SK-N-MC (cell line): ENCODE data around the gene LY6G6D.

Experiments used
- DNase-seq: peaks from one replicate; pipeline ENCODE4 v3.0.0-alpha.2; 2011; ENCODE audit warnings: low read depth, low spot score
- H3K27ac ChIP-seq: fragments of 200-600 bp; sonication (generic); 2 replicates; pipeline ENCODE4 v1.5.1; 2016; ENCODE audit warnings: mixed run types
- H3K36me3 ChIP-seq: fragments of 200-600 bp; sonication (generic); 2 replicates; pipeline ENCODE4 v1.6.1; 2017; ENCODE audit warnings: antibody characterized with exemption, low read length, mixed read lengths; ENCODE audit not compliant: insufficient read depth
- H3K4me3 ChIP-seq: fragments of 200-600 bp; sonication (generic); 2 replicates; pipeline ENCODE4 v1.5.1; 2016
- H3K9ac ChIP-seq: fragments of 200-600 bp; sonication (generic); 2 replicates; pipeline ENCODE4 v1.8.0; 2017; ENCODE audit warnings: mixed run types, mixed read lengths; ENCODE audit not compliant: insufficient read length
- H3K9me3 ChIP-seq: fragments of 200-600 bp; sonication (generic); 2 replicates; pipeline ENCODE4 v1.6.1; 2017; ENCODE audit warnings: low read depth, mild to moderate bottlenecking, antibody characterized with exemption, low read length, moderate library complexity, mixed read lengths
- EZH2 ChIP-seq: fragments of 200-600 bp; sonication (generic); IDR thresholded peaks from one replicate; pipeline ENCODE4 v1.6.1; 2017; ENCODE audit warnings: antibody characterized with exemption
- FOXP2 ChIP-seq: optimal IDR thresholded peaks from 2 replicates; pipeline ENCODE3; 2011; ENCODE audit warnings: mild to moderate bottlenecking, moderate library complexity; ENCODE audit not compliant: insufficient read depth; ENCODE audit errors: extremely low read length, control extremely low read depth
- POLR2AphosphoS5 ChIP-seq: IDR thresholded peaks from 2 replicates; pipeline ENCODE4 v1.6.1; 2012; ENCODE audit warnings: mild to moderate bottlenecking, low read depth, low read length, borderline replicate concordance

The LY6G6D gene

DNA sequence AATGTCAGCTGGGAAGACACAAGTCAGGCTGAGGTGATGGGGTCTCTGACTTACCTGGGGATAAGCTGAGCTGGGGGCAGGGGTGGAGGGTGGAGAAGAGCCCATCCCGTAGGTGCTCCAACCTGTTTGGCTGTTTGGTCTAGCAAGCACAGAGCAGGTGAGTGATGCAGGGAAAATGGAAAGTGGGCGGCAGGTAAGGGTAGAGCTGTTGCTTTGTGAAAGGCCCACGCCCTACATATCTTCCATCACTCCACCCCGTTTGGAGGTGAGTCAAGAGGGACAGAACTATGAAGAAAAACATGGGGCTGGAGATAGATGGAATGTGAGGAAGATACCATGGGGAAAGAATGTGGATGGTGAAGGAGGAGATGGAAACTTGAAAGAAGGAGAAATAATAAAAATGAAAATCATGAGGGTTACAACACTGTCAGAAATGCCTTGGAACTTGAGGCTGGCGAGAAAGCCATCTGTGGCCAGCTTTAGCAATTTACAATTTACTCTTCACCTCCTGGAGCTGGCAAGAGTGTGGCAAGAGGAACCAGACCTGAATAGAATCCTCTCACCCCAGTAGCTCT is 5.1 kb downstream of the LY6G6D start:
- H3K27ac ChIP-seq = no peak overlapping the region
- no peak for DNase-seq
- no peak overlapping the region for H3K4me3 ChIP-seq
- no peak overlapping the region for H3K9ac ChIP-seq
- TF ChIP-seq FOXP2 (no peak), POLR2AphosphoS5 (no peak), EZH2 (no peak)
- no peaks in the 10 kb centered on the region for H3K36me3 ChIP-seq
- no peaks in the 10 kb centered on the region for H3K9me3 ChIP-seq

GRCh38 chr6:31721351-31722020 is 6.3 kb downstream of the LY6G6D start, which contains the start of gene LY6G6C:
Gene LY6G6C, minus strand, starts transcription at chr6:31721746. Its CDS starts 67 bp downstream, at chr6:31721679.
- no peak for TF ChIP-seq FOXP2
- TF ChIP-seq POLR2AphosphoS5 = no peak
- no peak for TF ChIP-seq EZH2
- Histone ChIP-seq H3K9ac (no peak within 1 kb of the TSS), H3K36me3 (no peaks in the 10 kb centered on the region), H3K9me3 (no peaks in the 10 kb centered on the region), H3K4me3 (no peak within 1 kb of the TSS), H3K27ac (no peak within 1 kb of the TSS)
- no peak for DNase-seq

DNA sequence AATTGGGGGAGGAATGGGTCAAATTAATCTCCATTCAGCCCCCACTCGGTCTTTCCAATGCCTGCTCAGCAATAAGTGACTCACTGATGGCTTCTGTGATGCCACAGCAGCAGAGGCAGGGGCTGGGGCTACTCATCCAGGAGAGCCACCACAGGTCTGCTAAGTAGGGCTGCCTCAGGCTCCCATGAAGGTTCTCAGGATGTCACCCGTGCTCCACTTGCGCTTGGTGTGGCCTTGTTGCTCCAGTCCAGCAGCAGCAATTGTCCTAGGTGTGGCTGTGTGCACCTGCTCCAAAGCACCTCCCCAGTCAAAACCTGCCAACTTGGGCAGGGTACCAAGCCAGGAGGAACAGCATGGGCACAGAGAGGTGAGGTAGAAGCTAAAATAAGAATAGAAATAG is 7.0 kb downstream of the LY6G6D start:
- no peak overlapping the region for H3K9ac ChIP-seq

GRCh38 chr6:31723245-31723979 is 8.3 kb downstream of the LY6G6D start, which contains the start of gene MPIG6B:
Gene MPIG6B, plus strand, starts transcription at chr6:31723373. Its CDS starts 11 bp downstream, at chr6:31723384.
- no peak within 1 kb of the TSS for H3K4me3 ChIP-seq
- H3K27ac ChIP-seq = no peak within 1 kb of the TSS
- no peak for TF ChIP-seq FOXP2
- no peak for TF ChIP-seq POLR2AphosphoS5
- no peak for TF ChIP-seq EZH2
- H3K9me3 ChIP-seq = no peaks in the 10 kb centered on the region
- no peak within 1 kb of the TSS for H3K9ac ChIP-seq
- H3K36me3 ChIP-seq = peaks cover 6% of the 10 kb centered on the region; the same call in 1 of the 2 replicates
- no peak for DNase-seq

More for the DNA sequence above, 7.0 kb downstream of the LY6G6D start:
- Histone ChIP-seq H3K4me3 (no peak overlapping the region), H3K27ac (no peak overlapping the region), H3K36me3 (peaks cover 3% of the 10 kb centered on the region; the same call in 1 of the 2 replicates), H3K9me3 (no peaks in the 10 kb centered on the region)
- TF ChIP-seq POLR2AphosphoS5 (no peak), EZH2 (no peak), FOXP2 (no peak)
- no peak for DNase-seq

GRCh38 chr6:31723980-31724691 is 9.0 kb downstream of the LY6G6D start:
- no peaks in the 10 kb centered on the region for H3K9me3 ChIP-seq
- no peak for DNase-seq
- H3K36me3 ChIP-seq = peaks cover 6% of the 10 kb centered on the region; the same call in 1 of the 2 replicates
- no peak overlapping the region for H3K27ac ChIP-seq
- TF ChIP-seq FOXP2 = no peak
- no peak for TF ChIP-seq EZH2
- TF ChIP-seq POLR2AphosphoS5 = no peak
- H3K9ac ChIP-seq = no peak overlapping the region
- no peak overlapping the region for H3K4me3 ChIP-seq

GRCh38 chr6:31725502-31726350 is 10.6 kb downstream of the LY6G6D start:
- DNase-seq = no peak
- Histone ChIP-seq H3K36me3 (peaks cover 9% of the 10 kb centered on the region; the same call in 1 of the 2 replicates), H3K4me3 (no peak overlapping the region), H3K9ac (no peak overlapping the region), H3K9me3 (no peaks in the 10 kb centered on the region), H3K27ac (no peak overlapping the region)
- no peak for TF ChIP-seq FOXP2
- TF ChIP-seq POLR2AphosphoS5 = no peak
- no peak for TF ChIP-seq EZH2

GRCh38 chr6:31727034-31727716 is 12.0 kb downstream of the LY6G6D start:
- Histone ChIP-seq H3K27ac (no peak overlapping the region), H3K9ac (no peak overlapping the region), H3K36me3 (peaks cover 23% of the 10 kb centered on the region), H3K4me3 (no peak overlapping the region), H3K9me3 (no peaks in the 10 kb centered on the region)
- TF ChIP-seq FOXP2 (no peak), POLR2AphosphoS5 (no peak), EZH2 (no peak)
- no peak for DNase-seq
